Duodenal mucosa (tissue), 2 donors: ENCODE results near the gene ZCCHC10.
"Not testable (repeated sequence)": the region's sequence is repeated elsewhere in the genome, so short reads cannot be mapped to it uniquely, and the experiment has no call there.

Experiments
- H3K27ac ChIP-seq: one replicate; pipeline ENCODE4 v1.7.0; 2013; ENCODE audit warnings: low read depth, low read length
- H3K27me3 ChIP-seq, 2 donors: one replicate each; pipeline ENCODE4 v1.7.0; 2013; ENCODE audit warnings: low read length in 2 of 2, control low read depth in 1 of 2; ENCODE audit not compliant: insufficient read depth in 2 of 2, control insufficient read depth in 1 of 2
- H3K36me3 ChIP-seq, 2 donors: one replicate each; pipeline ENCODE4 v1.7.0; 2013; ENCODE audit warnings: low read length in 2 of 2, control low read depth in 1 of 2; ENCODE audit not compliant: insufficient read depth in 2 of 2, control insufficient read depth in 1 of 2
- H3K4me1 ChIP-seq, 2 donors: one replicate each; pipeline ENCODE4 v1.7.0; 2013; ENCODE audit warnings: low read length in 2 of 2, control low read depth in 1 of 2; ENCODE audit not compliant: insufficient read depth in 2 of 2, control insufficient read depth in 1 of 2
- H3K4me3 ChIP-seq, 2 donors: one replicate each; pipeline ENCODE4 v1.7.0; 2013; ENCODE audit warnings: low read length in 2 of 2, low read depth in 1 of 2
- H3K9ac ChIP-seq, 2 donors: one replicate each; pipeline ENCODE4 v1.7.0; 2013; ENCODE audit warnings: low read length in 2 of 2, low read depth in 1 of 2
- H3K9me3 ChIP-seq, 2 donors: one replicate each; pipeline ENCODE4 v1.7.0; 2013; ENCODE audit warnings: low read length in 2 of 2, control low read depth in 1 of 2; ENCODE audit not compliant: control insufficient read depth in 1 of 2

Gene ZCCHC10

GRCh38 chr5:133019471-133019870, 6.9 kb downstream of the ZCCHC10 start:
- not testable (repeated sequence) for H3K9me3 ChIP-seq, H3K4me3 ChIP-seq, H3K27ac ChIP-seq, H3K4me1 ChIP-seq, H3K9ac ChIP-seq, H3K27me3 ChIP-seq
- H3K36me3 ChIP-seq = peaks cover 0 to 16% of the 10 kb centered on the region in 2 donors

GRCh38 chr5:133017964-133018363, 8.4 kb downstream of the ZCCHC10 start:
- Histone ChIP-seq H3K4me3 (no peak overlapping the region), H3K9me3 (no peaks in the 10 kb centered on the region), H3K27me3 (no peaks in the 10 kb centered on the region), H3K27ac (no peak overlapping the region), H3K36me3 (peaks cover 0 to 8% of the 10 kb centered on the region in 2 donors), H3K9ac (no peak overlapping the region), H3K4me1 (peaks cover 0 to 6% of the 10 kb centered on the region in 2 donors)

- no peak overlapping the region for H3K9ac ChIP-seq
- no peak overlapping the region for H3K4me3 ChIP-seq
- H3K9me3 ChIP-seq = no peaks in the 10 kb centered on the region
- H3K27ac ChIP-seq = no peak overlapping the region
- peaks cover 0 to 5% of the 10 kb centered on the region in 2 donors for H3K36me3 ChIP-seq
- H3K4me1 ChIP-seq = peaks cover 0 to 6% of the 10 kb centered on the region in 2 donors
- H3K27me3 ChIP-seq = no peaks in the 10 kb centered on the region
Measured at GRCh38 chr5:133015466-133015865, 10.9 kb downstream of the ZCCHC10 start.

- H3K9me3 ChIP-seq, H3K27me3 ChIP-seq, H3K27ac ChIP-seq, H3K9ac ChIP-seq, H3K4me1 ChIP-seq, H3K4me3 ChIP-seq: not testable (repeated sequence)
- H3K36me3 ChIP-seq = peaks cover 0 to 11% of the 10 kb centered on the region in 2 donors
Measured at GRCh38 chr5:133008455-133008854, 17.9 kb downstream of the ZCCHC10 start.

GRCh38 chr5:133006653-133007052, 19.7 kb downstream of the ZCCHC10 start:
- H3K27ac ChIP-seq = no peak overlapping the region
- no peaks in the 10 kb centered on the region for H3K4me1 ChIP-seq
- H3K9me3 ChIP-seq = no peaks in the 10 kb centered on the region
- no peak overlapping the region for H3K4me3 ChIP-seq
- H3K36me3 ChIP-seq = peaks cover 0 to 11% of the 10 kb centered on the region in 2 donors
- no peaks in the 10 kb centered on the region for H3K27me3 ChIP-seq
- H3K9ac ChIP-seq = no peak overlapping the region

- Histone ChIP-seq H3K27me3 (no peaks in the 10 kb centered on the region), H3K9ac (no peak overlapping the region), H3K4me3 (no peak overlapping the region), H3K9me3 (no peaks in the 10 kb centered on the region), H3K36me3 (peaks cover 0 to 9% of the 10 kb centered on the region in 2 donors), H3K27ac (no peak overlapping the region), H3K4me1 (no peaks in the 10 kb centered on the region)
Measured at GRCh38 chr5:132999246-132999645, 27.1 kb downstream of the ZCCHC10 start.

GRCh38 chr5:132998556-132998955, 27.8 kb downstream of the ZCCHC10 start:
- no peaks in the 10 kb centered on the region for H3K9me3 ChIP-seq
- no peak overlapping the region for H3K27ac ChIP-seq

GRCh38 chr5:132996307-132996706, 30.0 kb downstream of the ZCCHC10 start:
- Histone ChIP-seq H3K4me1 (no peaks in the 10 kb centered on the region), H3K9me3 (no peaks in the 10 kb centered on the region), H3K9ac (no peak overlapping the region), H3K36me3 (peaks cover 0 to 9% of the 10 kb centered on the region in 2 donors), H3K27me3 (no peaks in the 10 kb centered on the region), H3K27ac (no peak overlapping the region), H3K4me3 (no peak overlapping the region)

More at GRCh38 chr5:132998556-132998955, 27.8 kb downstream of the ZCCHC10 start:
- Histone ChIP-seq H3K4me1 (no peaks in the 10 kb centered on the region), H3K9ac (no peak overlapping the region), H3K4me3 (no peak overlapping the region), H3K27me3 (no peaks in the 10 kb centered on the region), H3K36me3 (peaks cover 0 to 9% of the 10 kb centered on the region in 2 donors)

- no peak overlapping the region for H3K4me3 ChIP-seq
Measured at GRCh38 chr5:132987531-132988408, 38.6 kb downstream of the ZCCHC10 start.

GRCh38 chr5:132982971-132983370, 43.4 kb downstream of the ZCCHC10 start:
- not testable (repeated sequence) for H3K27me3 ChIP-seq, H3K9ac ChIP-seq, H3K4me3 ChIP-seq, H3K27ac ChIP-seq, H3K36me3 ChIP-seq, H3K4me1 ChIP-seq, H3K9me3 ChIP-seq

More at GRCh38 chr5:132987531-132988408, 38.6 kb downstream of the ZCCHC10 start:
- Histone ChIP-seq H3K27me3 (no peaks in the 10 kb centered on the region), H3K9me3 (no peaks in the 10 kb centered on the region), H3K36me3 (no peaks in the 10 kb centered on the region), H3K9ac (no peak overlapping the region), H3K4me1 (no peaks in the 10 kb centered on the region), H3K27ac (no peak overlapping the region)
